GM18519 (cell line): ENCODE measurements around the gene ITIH5.
"Not testable (repeated sequence)": the region's sequence is repeated elsewhere in the genome, so short reads cannot be mapped to it uniquely, and the experiment has no call there.

ENCODE experiments used
- ATAC-seq: cut with Tn5 transposase; IDR thresholded peaks from one replicate; pipeline ENCODE4 v1.9.1; 2021; ENCODE audit warnings: mild to moderate bottlenecking, moderate library complexity; ENCODE audit not compliant: unreplicated experiment, low FRiP score

Gene ITIH5

DNA sequence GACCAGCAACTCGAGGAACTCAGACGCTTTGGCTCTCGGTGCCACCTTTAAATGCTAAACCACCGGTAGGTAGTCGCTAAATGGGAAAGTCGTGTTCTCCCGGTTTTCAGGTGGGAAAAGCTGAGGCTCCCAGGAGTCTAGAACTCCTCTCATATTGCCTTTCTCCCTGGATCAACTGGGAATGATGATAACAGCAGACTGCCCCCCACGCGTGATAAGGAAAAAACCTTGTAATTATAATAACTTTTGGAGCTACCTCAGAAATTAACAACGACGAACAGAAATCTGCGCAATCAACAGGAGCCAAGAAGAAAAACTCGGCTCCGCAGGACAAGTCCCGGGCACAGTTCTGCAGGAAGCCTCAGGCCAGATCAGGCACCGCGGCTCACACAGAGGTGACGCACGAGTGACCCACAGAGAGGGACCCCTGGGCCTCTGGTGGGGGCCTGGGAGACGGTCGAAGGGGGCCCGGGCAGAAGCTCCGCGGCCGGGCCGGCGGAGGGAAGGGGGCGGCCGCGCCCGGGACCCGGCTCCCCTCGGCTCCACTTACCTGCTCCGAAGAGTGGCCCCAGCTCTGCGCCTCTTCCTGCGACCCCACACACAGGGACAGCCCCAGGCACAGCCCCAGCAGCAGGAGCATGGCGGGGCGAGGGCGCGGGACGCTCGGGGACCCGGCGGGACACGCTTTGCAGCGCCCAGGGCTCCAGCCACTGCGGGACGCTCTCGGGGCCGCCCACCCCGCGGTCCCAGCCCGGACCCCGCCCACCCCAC is at the start of gene ITIH5:
ITIH5 (minus strand) TSS at position 714 of the 771 bp plus-strand sequence; CDS start at position 640, 74 bp downstream.
- ATAC-seq: no peak

DNA sequence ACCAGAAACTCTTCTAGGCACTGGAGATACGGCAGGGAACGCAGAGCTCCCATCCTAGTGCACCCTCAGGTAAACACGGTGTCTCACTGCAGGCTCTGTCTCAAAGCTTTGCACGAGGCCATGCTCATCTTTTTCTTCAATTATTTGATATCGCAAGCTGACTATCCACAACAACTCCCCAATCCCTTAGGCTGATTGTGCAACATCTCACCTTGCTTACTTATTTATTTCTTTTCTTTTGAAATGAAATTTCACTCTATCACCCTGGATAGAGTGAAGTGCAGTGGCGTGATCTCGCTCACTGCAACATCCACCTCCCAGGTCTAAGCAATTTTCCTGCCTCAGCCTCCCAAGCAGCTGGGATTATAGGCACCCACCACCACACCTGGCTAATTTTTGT is 48.7 kb upstream of the ITIH5 start:
- no peak for ATAC-seq

DNA sequence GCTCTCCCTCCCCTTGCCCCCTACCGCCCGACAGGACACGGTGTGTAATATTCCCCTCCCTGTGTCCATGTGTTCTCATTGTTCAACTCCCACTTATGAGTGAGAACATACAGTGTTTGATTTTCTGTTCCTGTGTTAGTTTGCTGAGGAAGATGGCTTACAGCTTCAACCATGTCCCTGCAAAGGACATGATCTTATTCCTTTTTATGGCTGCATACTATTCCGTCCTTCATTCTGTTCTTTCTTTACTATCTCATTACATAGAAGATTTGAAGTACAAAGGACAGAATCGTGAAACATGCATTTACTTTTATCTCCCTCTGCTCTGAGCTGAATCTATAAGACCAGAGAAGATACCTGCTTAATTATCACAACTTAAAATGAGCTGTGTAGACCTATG is 44.3 kb upstream of the ITIH5 start:
- ATAC-seq: not testable (repeated sequence)

DNA sequence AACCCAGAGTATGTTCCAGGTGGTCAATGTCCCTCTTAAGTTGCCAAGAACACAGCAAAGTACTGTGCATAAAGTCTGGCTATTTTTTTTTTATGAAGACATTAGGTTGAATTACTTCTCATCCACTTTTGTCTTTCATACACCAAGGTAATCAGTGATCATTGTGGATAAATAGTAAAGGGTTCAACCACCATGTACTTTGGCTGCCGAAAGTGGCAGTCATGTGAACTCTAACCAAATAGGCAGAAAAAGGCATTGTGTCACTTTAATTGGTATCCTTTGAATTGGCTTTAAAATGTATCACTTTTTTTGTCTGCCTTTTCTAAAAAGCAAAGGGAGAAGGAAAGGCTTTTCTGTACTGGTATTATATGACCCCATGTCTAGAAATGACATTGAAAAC is 43.7 kb upstream of the ITIH5 start:
- no peak for ATAC-seq

DNA sequence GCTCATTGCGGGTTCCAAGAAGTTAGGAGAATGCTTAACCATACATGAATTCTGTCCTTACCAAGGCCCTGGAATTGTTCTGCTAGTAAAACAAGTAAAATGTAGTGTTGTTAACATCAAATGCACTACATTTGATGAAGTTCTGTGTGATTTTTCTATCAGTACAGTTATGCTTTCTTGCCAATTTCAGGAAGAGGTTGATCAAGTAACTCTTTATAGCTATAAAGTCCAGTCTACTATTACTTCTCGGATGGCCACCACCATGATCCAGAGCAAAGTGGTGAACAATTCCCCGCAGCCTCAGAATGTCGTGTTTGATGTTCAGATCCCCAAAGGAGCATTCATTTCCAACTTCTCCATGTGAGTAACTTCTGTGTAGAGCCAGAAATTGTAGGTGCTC is 42.1 kb upstream of the ITIH5 start:
- ATAC-seq: no peak

DNA sequence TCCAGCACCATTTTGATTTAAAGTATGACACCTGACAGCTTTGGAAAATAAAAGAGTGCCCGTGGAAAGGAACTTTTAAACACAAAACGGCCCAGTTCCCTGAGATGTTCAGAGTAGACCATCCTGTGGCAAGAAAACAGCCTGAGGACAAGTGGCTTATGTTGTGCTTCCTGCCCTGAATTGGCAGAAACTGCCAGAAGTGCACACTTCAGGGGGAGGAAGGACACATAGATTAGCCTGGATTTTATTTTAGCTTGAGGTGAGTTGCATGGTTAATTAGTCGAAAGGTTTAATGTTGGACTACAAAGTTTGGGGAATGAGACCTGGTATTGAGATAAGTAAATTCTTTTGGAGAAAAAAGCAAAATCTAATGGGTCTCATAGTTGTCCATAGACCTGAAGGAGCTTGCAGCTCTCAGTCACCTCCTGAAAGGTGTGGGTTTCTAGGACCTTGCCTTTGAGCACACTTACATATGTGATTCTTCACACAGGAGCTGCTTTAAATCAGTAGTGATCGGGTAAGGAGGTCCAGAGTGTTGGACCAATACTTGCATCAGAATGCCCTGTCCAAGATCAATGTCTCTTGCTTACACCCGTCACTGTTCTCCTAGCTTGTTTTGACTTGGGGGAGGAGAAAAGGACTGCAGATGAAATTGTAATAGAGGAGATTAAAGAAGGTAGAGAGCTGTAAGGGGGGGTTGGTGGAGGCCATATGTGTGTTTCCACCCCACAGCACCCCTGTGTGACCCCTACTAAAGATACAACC is 41.3 kb upstream of the ITIH5 start:
- no peak for ATAC-seq

DNA sequence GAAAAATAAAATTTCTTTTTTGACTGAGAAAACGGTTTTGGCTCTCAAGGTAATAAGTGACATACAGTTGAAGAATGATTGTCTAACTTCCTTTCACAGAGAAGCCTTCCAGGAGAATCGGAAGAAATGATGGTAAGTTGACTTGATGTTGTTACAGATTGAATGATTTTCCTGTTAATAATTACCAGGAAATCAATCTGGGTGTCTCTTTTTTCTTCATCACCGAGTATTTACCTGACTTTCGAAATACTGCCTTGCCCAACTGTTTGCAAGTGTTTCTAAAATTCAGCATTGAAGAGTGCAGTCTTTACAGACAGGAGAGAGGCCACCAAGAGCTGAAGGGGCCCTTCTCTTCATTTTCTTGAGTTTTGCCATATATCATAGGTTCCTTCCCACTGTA is 40.3 kb upstream of the ITIH5 start:
- ATAC-seq: no peak

DNA sequence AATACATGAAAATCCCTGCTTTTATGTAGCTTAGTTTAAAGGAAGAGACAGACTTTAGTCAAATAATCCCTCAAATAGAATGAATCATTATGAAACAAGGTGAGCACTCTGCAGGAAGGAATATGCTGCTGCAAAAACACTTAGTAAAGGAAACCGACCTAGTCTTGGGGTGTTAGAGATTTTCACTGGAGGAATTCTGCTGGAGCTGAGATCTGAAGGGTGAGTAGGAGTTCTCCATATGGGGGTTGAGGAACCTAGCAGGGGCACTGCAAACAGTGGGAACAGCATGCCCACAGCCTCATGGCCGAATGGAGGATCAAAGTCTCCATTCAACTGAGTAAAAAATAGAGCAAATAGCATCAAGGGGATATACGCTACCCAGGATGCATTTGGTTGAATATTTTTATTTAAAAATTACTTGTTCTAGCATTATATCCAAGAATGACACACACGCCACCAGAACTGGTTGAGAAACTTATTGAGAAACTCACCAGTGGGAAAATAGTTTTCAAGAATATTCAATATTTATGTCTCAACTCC is 39.8 kb upstream of the ITIH5 start:
- no peak for ATAC-seq

DNA sequence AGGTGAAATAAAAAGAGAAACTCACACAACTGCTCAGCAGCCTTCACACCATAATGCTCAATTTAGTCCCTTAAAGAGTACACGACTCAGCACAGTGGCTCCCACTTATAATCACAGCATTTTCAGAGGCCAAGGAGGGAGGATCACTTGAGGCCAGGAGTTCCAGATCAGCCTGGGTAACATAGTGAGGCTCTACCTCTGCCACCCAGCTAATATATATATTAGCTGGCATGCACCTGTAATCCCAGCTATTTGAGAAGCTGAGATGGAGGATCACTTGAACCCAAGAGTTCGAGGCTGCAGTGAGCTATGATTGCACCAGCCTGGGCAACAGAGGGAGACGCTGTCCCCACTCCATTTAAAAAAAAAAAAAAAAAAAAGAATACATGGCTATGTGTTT is 38.6 kb upstream of the ITIH5 start:
- ATAC-seq: no peak

DNA sequence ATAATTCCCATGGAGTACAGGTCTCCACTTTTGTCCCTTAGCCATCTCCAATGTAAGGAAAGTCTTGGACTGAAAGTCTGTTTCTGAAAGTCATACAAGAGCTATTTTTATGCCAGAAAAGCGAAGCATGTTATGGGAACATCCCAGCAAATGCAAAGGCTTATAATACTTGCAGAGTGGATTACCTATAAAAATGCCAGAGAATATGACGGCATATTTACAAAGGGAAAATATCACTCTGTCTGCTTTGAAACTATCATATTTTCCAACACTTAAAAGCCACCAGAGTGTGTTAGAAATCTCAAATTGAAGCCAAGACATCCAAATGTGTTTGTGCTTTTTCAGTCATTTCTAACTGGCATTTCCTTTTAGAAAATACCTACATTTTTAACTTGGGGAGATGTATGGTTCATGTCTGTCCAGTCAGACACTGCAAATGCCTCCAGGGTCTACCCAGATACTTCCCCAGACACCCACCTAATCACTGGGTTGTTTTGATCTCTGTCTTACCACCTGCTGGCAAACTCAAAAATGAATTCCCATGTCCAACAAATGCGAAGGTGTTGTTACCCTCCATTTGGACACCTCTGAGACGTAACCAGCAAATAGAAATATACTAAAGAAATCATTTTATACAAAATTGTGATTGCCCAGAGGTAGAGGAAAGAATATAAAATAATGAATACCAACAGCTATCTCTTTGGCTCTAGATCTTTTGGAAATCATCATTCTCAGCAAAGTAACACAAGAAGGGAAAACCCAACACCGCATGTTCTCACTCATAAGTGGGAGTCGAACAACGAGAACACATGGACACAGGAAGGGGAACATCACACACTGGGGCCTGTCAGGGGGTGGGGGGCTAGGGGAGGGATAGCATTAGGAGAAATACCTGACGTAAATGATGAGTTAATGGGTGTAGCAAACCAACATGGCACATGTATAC is 37.6 kb upstream of the ITIH5 start:
- ATAC-seq: no peak

DNA sequence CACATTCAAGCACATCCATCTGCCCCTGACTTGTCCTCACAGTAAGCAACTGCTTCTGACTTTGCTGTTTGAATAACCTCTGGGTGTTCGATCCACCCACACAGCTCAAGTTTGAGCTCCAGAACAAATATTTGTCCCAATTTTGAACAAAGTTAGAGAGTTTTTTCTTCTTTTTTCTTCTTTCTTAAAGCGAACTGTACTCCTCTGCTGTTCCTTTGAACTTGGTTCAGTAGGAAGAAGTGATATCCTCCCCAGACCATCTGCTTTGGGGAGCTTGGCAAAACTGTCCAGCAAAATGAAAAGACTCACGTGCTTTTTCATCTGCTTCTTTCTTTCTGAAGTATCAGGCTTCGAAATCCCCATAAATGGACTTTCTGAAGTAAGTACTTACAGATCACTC is 36.4 kb upstream of the ITIH5 start, which contains the start of gene ITIH2:
ITIH2 (plus strand) TSS at position 177 of the 400 bp plus-strand sequence; CDS start at position 296, 119 bp downstream.
- no peak for ATAC-seq

DNA sequence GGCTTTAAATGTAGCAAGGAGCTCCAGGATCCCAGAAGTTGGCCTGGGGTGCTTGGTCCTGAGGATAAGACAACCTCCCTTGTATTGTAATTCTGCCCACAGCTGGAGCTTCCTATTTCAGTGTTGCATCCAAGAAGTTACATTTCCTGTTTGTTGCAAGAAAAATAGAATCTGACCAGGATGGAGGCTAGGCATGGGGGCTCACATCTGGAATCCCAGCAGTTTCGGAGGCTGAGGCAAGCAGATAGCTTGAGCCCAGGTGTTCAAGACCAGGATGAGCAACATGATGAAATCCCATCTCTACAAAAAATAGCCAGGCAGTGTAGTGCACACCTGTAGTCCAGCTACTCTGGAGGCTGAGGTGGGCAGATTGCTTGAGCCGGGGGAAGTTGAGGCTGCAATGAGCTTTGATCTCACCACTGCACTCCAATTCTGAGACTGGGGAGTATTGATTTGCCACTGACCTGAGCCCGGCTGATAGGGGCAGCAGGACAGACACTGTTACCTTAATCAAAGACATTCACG is 35.6 kb upstream of the ITIH5 start:
- no peak for ATAC-seq

DNA sequence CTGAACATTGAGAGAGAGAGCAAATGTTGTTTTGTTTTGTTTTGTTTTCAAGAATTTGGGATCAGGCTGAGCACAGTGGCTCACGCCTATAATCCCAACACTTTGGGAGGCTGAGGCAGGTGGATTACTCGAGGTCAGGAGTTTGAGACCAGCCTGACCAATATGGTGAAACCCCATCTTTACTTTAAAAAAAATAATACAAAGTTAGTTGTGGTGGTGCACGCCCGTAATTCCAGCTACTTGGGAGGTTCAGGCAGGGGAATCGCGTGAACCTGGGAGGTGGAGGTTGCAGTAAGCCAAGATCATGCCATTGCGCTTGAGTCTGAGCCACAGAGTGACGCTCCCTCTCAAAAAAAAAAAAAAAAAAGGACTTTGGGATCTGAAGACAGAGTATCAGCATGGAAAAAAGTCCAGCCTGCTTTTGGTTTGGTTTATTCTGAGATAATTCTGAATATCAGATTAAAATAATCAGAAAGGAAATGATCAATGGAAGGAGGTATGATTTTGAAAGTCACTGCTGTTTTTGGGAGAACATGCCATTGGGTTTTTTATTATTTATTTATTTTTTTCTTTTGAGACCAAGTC is 34.5 kb upstream of the ITIH5 start:
- no peak for ATAC-seq

DNA sequence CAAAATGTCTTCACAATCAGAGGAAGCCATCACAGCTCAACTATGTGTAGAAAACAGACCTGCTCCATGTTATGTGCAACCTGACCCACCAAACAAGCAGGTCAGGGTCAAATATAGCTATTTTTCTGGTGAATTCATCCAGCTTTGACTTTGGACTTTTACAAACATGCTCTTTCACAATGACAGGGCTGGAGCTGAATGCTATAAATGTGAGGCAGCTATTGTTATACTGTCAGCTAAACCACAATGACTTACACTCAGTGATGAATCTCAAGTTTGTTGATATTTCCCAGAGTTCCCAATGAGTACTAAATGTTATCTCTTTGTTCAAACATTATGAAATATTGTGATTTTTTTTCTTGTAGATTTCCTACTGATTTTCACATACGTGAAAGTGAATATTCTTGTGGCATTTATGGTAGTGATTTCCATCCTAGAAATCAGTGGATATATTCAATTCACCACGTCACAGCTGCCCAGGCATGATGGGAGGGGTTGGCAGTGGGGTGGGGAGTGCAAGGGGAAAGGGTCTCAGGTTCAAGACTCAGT is 33.9 kb upstream of the ITIH5 start:
- no peak for ATAC-seq

DNA sequence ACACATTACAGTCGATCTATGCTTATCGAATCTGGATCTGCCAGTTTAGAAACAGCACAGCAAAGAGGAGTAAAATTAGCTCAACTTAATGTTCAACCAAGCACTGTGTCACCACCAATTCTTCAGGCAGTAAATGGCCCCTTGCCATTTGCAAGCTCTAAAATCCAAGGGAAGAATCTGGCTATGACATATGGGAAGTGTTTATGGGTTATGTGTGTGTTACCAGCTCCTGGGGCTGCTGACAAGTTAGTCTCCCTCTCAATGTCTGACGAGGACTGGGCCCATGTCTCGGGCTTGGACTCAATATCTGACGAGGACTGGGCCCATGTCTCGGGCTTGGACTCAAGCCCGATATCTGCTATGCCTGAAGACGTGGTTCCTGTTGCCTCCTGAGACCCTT is 30.7 kb upstream of the ITIH5 start:
- ATAC-seq: no peak

DNA sequence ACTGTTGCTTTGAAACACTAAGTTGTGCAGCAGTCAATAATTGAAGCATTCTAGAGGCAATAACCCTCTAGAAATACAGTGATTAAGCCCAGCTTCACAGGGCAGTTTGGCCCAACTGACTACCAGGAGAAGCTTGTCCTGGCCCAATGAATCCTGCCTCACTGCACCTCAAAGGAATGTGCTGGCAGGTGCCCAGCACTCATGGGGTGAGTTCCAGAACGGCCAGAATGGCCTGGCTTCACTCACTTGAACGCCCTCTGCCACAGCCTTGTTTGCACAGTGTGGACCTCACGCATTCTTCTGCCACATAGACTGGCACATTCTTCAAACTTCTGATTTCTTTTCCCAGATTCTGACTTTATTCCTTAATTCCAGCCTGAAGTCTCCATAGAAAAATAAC is 29.8 kb upstream of the ITIH5 start:
- no peak for ATAC-seq

DNA sequence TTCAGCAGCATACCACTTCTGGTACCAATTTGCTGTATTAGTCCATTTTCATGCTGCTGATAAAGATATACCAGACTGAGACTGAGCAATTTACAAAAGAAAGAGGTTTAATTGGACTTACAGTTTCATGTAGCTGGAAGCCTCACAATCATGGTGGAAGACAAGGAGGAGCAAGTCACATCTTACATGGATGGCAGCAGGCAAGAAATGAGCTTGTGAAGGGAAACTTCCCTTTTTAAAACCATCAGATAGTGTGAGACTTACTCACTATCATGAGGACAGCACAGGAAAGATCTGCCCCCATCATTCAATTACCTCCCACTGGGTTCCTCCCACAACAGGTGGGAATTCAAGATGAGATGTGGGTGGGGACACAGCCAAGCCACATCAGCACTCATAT is 26.4 kb upstream of the ITIH5 start:
- ATAC-seq: not testable (repeated sequence)

DNA sequence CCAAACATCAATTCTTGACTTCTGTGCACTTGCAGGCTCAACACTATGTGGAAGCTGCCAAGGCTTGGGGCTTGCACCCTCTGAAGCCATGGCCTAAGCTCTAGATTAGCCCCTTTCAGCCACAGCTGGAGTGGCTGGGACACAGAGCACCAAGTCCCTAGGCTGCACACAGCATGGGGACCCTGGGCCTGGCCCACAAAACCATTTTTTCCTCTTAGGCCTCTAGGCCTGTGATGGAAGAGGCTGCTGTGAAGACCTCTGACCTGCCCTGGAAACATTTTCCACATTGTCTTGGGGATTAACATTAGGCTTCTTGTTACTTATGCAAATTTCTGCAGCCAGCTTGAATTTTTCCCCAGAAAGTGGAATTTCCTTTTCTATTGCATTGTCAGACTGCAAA is 25.6 kb upstream of the ITIH5 start:
- not testable (repeated sequence) for ATAC-seq

DNA sequence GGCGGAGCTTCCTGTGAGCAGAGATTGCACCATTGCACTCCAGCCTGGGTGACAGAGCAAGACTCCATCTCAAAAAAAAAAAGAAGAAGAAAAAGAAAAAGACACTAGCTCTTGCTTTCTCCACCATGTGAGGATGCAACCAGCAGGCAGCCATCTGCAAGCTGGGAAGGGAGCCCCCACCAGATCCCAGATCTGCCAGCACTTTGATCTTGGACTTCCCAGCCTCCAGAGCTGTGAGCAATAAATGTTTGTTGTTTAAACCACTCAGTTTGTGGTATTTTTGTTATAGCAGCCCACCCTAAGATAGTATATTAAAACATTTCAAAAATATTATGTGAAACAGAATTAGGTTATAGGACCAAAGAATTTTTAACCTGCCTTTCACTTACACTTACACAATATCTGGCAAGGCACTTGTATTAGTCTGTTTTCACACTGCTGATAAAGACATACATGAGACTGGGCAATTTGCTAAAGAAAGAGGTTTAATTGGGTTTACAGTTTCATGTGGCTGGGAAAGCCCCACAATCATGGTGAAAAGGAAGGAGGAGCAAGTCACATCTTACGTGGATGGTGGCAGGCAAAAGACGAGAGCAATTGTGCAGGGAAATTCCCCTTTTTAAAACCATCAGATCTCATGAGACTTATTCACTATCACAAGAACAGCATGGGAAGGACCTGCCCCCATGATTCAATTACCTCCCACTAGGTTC is 24.3 kb upstream of the ITIH5 start:
- not testable (repeated sequence) for ATAC-seq
